Measurements from ENCODE around the gene AKNA.

DNA sequence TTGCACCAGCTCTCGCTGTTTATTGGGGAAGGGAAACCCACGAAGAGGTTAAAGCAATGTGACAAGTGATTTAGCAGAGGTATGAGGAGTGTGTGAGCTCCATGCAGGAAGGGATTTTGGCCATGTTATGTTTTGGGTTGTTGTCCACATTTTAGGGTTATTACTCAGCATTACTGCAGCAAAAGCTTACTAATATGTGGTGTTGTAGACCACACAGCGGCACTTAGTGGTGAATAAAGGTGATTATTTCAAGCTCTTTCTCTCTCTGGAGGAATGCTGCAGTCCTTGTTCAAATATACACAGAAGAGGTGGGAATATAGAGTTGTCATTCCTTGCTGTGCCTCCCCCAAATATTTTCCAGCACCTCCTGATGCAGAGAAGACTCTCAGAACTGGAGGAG lies 29.7 kb upstream of the AKNA start:
- TF ChIP-seq, protein P1, sequence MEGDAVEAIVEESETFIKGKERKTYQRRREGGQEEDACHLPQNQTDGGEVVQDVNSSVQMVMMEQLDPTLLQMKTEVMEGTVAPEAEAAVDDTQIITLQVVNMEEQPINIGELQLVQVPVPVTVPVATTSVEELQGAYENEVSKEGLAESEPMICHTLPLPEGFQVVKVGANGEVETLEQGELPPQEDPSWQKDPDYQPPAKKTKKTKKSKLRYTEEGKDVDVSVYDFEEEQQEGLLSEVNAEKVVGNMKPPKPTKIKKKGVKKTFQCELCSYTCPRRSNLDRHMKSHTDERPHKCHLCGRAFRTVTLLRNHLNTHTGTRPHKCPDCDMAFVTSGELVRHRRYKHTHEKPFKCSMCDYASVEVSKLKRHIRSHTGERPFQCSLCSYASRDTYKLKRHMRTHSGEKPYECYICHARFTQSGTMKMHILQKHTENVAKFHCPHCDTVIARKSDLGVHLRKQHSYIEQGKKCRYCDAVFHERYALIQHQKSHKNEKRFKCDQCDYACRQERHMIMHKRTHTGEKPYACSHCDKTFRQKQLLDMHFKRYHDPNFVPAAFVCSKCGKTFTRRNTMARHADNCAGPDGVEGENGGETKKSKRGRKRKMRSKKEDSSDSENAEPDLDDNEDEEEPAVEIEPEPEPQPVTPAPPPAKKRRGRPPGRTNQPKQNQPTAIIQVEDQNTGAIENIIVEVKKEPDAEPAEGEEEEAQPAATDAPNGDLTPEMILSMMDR (IDR thresholded peaks at IDR 0.05; ENCODE audit: insufficient read depth, low read depth, low read length): no peak
- no peak for TF ChIP-seq EZH2 (IDR thresholded peaks at IDR 0.05; ENCODE audit: insufficient read depth, low read length)
